Kidney epithelial cell (primary cell): Measurements from ENCODE around the gene SAMD4A. TPM values are rescaled to one million over a fixed set of nuclear protein-coding genes. Genes with fewer than 3 reads are reported as not detected.

Experiments
- DNase-seq: peaks from one replicate; pipeline ENCODE4 v3.0.0-alpha.2; 2010; ENCODE audit warnings: low read depth
- H3K27me3 ChIP-seq: 2 replicates; pipeline ENCODE4 v1.6.0; 2011; ENCODE audit warnings: low read length; ENCODE audit not compliant: control insufficient read depth, insufficient read depth
- H3K36me3 ChIP-seq: 2 replicates; pipeline ENCODE4 v1.5.1; 2011; ENCODE audit warnings: low read length; ENCODE audit not compliant: control insufficient read depth, insufficient read depth
- H3K4me3 ChIP-seq: 2 replicates; pipeline ENCODE4 v1.5.1; 2011; ENCODE audit warnings: low read depth, mild to moderate bottlenecking, control low read depth, low read length
- CTCF ChIP-seq: IDR thresholded peaks from 2 replicates; pipeline ENCODE4 v1.5.1; 2011; ENCODE audit warnings: mild to moderate bottlenecking, moderate library complexity, low read length, control low read depth, inconsistent platforms; ENCODE audit not compliant: insufficient read depth, poor library complexity, severe bottlenecking
- total RNA-seq: library from RNA; depleted of rRNA; stranded (reverse); fragments of >200 nt; gene quantifications from 2 replicates; pipeline ENCODE4 v1.2.3, GENCODE V29; 2015

The SAMD4A gene
- total RNA-seq, 1 donor from 2014 or later = 14.5 TPM

- DNase-seq = no peak
- peak; percentile 33 for TF ChIP-seq CTCF
- Histone ChIP-seq H3K36me3 (no peaks in the 10 kb centered on the region), H3K4me3 (no peak overlapping the region), H3K27me3 (no peaks in the 10 kb centered on the region)
These were observed 156.0 kb downstream of the SAMD4A start for GRCh38 chr14:54722791-54723432.

GRCh38 chr14:54724123-54724522 is 157.2 kb downstream of the SAMD4A start:
- TF ChIP-seq CTCF = no peak

GRCh38 chr14:54724676-54725325 is 157.9 kb downstream of the SAMD4A start:
- no peaks in the 10 kb centered on the region for H3K27me3 ChIP-seq
- no peaks in the 10 kb centered on the region for H3K36me3 ChIP-seq
- TF ChIP-seq CTCF = no peak
- H3K4me3 ChIP-seq = no peak overlapping the region
- DNase-seq = no peak

More at GRCh38 chr14:54724123-54724522, 157.2 kb downstream of the SAMD4A start:
- no peaks in the 10 kb centered on the region for H3K27me3 ChIP-seq
- H3K36me3 ChIP-seq = no peaks in the 10 kb centered on the region
- H3K4me3 ChIP-seq = no peak overlapping the region
- DNase-seq = no peak

GRCh38 chr14:54725998-54726397 is 159.1 kb downstream of the SAMD4A start:
- no peak for TF ChIP-seq CTCF
- no peaks in the 10 kb centered on the region for H3K27me3 ChIP-seq
- no peak for DNase-seq
- no peak overlapping the region for H3K4me3 ChIP-seq
- H3K36me3 ChIP-seq = no peaks in the 10 kb centered on the region

GRCh38 chr14:54727929-54728328 is 161.0 kb downstream of the SAMD4A start:
- Histone ChIP-seq H3K4me3 (no peak overlapping the region), H3K36me3 (no peaks in the 10 kb centered on the region), H3K27me3 (no peaks in the 10 kb centered on the region)
- no peak for DNase-seq
- TF ChIP-seq CTCF = no peak
